ENCODE results near the gene NHLRC3.
"Not testable (repeated sequence)": the region's sequence is repeated elsewhere in the genome, so short reads cannot be mapped to it uniquely, and the experiment has no call there.

The NHLRC3 gene, protein sequence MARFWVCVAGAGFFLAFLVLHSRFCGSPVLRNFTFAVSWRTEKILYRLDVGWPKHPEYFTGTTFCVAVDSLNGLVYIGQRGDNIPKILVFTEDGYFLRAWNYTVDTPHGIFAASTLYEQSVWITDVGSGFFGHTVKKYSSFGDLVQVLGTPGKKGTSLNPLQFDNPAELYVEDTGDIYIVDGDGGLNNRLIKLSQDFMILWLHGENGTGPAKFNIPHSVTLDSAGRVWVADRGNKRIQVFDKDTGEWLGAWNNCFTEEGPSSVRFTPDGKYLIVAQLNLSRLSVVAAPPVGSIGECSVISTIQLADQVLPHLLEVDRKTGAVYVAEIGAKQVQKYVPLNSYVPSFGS

DNA sequence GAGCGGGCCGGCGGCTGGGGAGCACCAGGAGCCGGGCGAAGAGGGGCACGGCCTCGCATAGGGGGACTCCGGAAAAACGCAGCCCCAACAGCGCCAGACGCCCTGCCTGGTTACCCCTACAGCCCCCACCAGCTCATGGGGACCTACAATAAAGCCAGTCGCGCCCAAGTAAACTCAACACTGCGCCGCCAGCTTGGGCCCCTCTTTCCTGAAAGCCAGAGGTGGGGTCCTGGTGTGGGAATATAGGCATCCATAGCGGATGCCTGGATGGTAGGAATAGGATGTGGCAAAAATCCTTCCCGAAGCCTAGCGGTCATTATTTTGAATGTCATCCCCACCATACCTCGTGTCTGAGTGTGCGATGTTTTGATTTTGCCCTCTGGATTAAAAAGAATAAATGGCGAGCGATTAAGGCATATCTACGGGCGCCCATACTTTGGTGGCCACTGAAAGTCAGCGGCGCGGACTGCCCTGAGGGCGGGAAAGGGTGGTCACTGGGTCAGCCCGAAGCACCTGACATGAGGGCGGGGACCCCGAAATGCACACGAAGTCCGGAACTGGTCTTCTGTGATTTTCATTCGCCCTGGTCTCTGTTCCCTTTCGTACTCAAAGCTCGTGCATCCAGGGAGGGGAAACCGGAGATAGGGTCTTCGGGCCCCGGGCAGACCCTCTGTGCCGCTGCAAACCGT lies at the start of gene NHLRC3, which contains the start of gene PROSER1:
TSS of gene NHLRC3 (plus strand) at position 577 of the 689 bp plus-strand sequence. CDS start 184 bp downstream, outside the sequence.
TSS of gene PROSER1 (minus strand) at position 210 of the 689 bp plus-strand sequence. CDS start 847 bp downstream, outside the sequence.
- peak; percentile 70 for DNase-seq

DNA sequence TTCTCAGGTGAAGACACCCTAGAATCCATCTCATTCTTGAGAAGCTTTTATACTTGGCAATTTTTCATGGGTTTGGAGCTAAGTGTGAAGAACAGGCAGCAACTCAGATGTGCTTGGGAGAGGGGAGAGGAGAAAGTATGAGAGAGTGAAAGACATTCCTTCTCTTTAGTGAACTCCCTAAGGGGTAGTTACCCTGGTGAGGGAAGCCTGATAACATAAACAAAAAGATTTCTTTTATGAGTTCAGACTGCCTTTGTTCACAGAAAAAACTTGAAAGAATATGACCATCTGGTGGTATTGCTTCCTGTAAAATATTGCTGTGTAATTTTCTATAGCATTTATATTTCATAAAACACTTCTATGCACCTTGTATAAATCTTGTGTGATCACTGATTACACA lies 47.6 kb upstream of the NHLRC3 start, which contains the start of gene STOML3:
TSS of gene STOML3 (minus strand) at position 139 of the 400 bp plus-strand sequence. CDS start at position 29, 110 bp downstream.
- DNase-seq = no peak

DNA sequence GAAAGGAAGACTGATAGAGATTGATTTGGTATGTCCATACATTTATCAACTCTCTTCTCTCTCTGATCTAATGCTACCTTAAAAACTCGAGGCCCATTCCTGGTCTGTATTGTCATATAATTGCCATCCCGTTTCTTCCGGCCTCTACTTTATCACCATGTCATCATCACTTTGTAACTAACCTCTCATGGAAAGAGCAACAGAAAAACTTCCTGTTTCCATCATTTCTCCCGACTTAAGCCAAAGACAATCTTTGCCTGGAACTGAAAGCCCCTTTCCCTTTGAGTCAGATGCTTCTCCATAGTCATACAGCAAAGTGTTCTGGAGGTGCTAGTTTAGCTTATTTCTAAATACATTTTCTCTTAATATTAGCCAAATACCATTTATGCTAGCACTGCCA lies 44.9 kb upstream of the NHLRC3 start:
- DNase-seq = no peak

DNA sequence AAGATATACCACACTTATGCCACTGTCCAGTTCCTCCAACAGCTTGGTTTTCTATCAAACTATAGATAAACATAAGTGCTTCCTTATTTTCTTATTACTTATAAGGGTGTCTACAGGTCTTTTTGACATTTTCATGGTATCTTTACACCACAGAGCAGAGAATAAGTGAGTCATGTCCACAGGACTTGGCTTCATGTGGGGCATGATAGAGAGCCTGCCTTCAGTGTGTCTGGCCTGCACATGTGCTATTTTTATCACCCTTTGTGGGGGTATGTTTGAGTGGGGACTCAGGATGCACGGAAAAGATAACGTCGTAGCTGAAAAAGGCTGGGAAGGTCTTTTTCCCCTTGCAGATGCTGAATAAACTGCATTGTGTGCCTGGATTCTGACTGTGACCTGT lies 39.5 kb upstream of the NHLRC3 start:
- no peak for DNase-seq

DNA sequence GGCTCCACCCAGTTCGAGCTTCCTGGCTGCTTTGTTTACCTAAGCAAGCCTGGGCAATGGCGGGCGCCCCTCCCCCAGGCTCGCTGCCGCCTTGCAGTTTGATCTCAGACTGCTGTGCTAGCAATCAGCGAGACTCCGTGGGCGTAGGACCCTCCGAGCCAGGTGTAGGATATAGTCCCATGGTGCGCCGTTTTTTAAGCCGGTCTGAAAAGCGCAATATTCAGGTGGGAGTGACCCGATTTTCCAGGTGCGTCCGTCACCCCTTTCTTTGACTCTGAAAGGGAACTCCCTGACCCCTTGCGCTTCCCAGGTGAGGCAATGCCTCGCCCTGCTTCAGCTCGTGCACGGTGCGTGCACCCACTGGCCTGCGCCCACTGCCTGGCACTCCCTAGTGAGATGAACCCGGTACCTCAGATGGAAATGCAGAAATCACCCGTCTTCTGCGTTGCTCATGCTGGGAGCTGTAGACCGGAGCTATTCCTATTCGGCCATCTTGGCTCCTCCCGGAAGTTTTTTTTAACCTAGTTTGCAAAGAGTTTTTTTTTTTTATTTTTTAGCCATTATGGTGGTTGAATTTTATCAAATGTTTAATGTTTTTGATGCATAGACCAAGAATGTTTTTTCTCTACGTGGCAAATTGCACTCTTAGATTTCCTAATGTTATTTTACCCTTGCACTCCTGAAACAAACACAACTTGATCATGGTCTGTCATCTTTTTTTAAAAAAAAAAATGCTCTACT lies 31.7 kb upstream of the NHLRC3 start:
- not testable (repeated sequence) for DNase-seq

DNA sequence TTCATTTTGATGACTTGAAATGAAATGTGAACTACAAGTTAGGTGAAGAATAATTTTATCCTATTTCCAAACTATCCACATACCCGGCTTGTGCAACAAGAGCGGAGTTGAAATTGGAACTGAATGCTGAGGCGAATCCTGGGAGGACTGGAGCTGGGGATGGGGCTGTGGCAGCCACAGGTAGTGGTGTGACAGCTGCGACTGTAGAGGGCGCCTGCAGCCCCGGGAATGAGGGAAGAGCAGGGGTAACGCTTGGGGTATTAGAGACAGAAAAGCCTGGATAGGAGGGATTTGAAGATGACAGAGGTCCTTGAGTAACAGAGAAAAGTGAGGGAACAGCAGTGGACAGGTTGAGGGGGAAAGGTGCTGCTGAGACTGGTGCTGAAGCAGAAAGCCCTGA lies 25.6 kb upstream of the NHLRC3 start:
- DNase-seq = no peak

DNA sequence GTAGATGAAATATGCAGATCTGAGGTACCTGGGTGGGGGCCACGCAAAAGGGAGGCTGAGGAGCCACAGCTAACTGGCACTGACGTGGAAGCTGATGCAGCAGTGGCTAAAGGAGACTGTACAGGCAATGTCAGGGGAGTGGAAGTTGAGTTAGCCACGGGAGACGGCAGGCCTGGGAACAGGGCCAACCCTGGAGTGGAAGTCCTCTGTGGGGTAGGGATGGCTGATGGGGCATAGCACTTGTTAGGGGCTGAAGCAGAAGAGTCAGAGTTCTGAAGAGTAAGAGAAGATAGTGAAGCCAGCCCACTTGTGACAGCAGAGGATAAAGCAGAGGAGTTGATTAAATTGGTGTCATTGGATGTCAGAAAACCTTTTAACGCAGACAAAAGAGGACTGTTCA lies 24.8 kb upstream of the NHLRC3 start:
- no peak for DNase-seq

DNA sequence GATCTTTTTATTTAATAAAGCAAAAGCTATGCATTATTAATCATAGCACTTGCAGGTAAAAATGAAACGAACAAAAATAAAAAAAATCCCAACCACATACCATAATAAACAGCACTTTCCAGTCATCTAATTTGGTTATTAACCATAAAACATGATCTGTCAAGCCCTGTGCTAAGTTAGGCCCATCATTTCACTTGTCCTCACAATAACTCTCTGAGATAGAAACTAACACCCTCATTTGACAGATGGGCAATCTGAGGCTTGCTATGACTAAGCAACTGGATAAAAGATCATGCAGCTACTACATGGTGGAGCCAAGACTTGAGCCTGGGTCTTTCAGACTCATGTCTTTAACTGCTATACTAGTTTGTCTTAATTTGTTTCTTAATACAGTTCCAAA lies 22.2 kb upstream of the NHLRC3 start:
- DNase-seq = no peak

DNA sequence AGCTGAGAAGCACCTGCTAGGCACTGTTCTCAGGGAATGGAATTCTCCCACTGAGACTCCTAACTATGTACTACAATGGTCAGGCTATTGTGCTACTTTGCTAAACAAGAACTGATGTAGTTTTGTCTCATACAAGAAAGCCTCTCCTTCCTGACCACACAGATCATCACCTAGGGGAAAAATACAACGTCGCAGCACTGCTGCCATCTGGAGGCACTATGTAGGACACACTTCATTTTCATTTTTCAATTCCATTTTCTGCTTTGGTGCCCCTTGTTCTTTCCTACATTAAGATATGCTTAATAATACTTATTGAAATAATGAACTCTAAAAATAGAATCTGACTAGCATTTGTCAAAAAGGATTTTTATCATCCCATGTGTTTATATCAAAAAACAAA lies 21.5 kb upstream of the NHLRC3 start:
- no peak for DNase-seq

DNA sequence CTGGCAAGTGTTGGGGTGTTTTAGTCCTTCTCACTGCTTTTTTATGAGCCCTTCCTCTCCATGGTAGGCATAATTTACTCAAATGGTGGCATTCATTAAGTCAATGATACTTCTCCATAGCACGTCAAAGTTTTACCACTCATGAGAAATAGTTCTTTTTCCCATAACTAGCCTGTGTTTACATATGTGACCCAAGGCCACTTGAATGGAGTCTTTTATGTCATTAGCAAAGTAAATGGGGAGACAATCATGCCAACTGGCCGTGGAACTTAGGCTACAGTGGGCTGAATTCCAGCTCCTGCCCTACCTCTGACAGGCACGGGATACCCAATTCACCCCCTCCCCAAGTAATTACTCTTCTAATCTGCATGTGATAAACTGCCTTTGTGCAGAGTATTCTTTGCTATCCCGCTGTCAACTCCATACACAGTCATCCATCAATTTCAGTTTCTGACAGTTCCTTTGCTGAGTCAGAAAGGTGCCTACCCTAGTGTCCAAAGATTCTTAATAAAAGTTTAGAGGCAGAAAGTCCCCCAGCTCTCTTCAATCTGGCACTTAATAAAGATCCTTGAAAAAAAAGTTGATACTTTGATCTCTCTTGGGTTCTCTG lies 17.3 kb upstream of the NHLRC3 start:
- no peak for DNase-seq

DNA sequence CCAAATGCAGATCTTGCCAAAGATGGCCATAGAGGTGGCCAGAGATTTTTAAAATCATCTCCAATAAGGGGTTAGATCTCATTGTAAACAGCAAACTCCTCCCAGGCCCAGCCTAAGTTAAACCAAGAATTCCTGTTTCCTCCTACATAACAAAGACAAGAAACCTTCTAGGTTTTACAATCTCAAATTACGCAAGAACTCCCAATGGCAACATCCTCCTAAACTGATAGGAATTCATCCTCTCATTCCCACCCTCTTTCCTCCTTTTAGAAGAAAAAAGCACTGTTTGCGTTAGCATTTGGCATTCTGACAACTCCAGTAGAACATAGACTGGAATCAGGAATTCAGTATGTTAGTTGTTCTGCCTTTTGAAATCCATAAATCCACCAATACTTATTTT lies 14.9 kb upstream of the NHLRC3 start:
- no peak for DNase-seq

DNA sequence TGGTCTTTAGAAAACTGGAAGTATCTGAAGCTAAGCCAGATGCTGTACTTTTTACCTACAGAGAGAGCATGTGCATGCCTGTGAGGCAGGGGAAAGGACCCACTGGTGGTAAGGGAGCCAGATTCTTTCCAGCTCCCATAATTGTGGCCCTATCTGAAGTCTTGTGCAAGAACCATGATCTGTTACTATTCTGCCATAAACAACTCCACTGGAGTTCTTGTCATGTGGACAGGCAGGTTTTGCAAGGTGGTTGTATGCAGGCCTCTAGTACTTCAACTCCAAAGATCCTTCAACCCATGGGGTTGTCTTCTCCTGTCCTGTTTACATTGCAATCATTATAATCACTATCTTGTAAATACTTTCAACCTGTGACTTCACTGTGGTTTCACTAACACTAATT lies 14.5 kb upstream of the NHLRC3 start:
- no peak for DNase-seq

DNA sequence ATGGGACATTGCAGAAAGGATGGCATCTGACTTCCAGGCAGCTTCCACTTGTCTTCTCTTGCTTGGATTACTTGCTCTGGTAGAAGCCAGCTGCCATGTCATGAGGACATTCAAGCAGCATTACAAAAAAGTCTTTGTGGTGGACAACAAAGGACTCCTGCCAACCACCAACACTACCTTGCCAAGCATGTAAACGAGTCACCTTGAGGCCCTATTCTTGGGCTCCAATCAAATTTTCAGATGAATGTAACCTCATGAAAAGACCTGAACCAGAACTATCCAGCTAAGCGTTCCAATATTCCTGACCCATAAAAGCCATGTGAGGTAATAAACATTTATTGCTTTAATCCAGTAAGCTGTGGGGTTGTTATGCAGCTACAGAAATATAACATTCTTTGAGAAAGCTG lies 12.8 kb upstream of the NHLRC3 start:
- peak; percentile 17 for DNase-seq

DNA sequence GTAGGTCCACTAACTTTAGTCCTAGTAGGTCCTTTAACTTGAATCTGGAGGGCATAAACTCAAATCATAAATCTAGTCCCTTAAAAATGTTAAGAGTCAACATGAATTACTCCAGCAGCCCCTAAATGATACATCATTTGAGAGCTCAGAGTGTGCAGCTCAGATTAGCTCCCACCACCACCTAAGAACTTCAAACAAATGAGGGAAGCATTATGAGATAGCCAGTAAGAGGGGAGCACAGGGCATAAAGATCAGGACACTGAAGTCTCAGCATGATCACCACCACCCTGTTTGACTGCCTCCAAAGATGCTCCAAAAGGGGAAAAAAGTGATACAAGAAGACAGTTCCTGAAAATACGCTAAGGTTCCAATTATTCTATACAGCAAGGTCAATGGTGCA lies 6.1 kb upstream of the NHLRC3 start:
- no peak for DNase-seq

DNA sequence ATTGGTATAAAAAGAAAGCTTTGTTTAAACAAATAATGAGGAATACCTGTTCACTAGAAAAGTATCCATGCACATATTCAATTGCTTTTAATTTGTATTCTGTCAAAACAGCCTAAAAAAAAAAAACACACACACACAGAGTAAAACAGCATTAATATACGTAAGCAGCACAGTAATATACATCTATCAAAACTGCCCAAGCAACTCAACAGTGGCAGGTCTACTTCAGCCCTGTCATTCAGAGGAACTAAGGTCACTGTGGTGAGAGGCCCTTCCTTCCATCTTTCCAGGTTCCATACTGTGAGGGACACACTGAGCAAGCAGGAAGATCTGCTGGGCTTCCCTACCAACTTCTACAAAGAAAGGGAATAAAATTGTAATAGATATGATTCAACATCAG lies 4.2 kb upstream of the NHLRC3 start:
- DNase-seq = no peak

DNA sequence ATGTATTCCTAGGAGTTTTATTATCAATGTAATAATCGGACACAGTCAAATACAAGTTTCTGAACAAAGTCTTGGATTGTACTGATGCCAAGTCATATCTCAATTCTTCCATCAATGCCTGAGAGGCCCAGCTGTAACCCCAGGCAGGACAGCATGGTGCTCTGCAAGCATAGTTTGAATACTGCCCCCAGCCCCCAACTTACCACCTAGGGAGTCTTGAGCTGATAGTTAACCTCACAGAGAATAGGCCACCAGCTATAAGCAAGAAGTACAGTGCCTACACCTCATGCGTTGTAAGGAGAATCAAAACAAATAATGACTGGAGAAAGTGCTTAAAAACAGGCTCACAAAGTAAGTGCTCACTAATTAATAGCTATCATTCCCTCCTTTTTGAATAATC lies 3.1 kb upstream of the NHLRC3 start:
- DNase-seq = no peak

DNA sequence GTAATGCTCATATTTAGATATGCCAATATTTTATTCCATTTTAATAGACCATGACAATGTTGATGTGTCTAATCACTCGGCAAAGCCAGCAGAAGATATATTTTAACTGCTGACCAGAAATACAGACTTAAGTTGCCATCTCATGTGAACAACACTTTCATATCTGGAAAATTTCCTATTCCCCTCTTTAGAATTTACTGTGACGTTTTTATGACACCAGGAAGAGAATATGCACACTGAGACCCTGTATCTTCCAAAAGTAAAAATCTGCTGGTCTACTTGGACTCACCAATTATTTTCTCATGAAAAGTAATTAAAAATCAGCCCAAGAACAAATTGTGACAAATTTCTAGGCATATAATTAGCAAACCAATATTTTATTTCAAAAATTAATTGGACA lies 2.5 kb upstream of the NHLRC3 start:
- DNase-seq = no peak

DNA sequence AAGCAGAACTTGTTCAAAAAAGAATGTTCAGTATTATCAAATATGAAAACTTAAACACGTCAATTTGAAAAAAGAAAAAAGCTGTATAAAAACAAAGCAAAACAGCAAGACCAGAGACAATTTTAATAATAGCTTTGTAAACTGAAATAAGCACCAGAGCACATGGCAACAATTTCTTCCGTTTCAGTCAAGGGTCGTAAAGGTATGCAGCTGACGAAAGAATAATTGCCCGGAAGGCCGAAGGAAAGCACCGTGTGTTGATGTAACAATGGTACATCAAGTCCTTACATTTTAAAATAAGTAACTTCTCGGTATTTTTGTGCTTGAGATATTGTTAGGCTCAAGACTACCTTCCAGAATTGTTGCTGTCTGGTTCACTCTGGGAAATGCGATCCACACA lies 2.0 kb upstream of the NHLRC3 start:
- DNase-seq = no peak

DNA sequence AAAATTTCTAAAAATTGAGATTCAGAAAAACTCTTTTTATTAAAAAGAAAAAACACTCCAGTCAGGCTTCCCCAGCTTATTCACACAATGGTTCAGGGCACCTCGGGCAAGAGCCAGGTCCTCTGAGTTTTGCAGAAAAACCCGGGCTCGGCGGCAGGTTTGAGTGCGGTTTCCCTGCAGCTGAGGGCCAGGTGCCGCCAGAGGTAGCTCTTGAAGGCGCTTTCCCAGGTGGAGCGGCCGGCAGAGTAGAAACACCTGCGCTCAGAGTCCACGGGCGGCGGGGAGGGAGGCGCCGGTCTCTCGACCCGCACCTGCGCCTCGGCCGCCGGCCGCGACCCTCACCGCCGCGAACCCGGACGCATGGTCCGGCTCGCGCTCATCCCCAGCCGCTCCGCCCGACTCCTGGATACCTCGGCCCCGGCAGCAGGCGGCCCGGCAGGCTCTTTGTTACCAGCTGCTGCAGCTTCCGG lies 811 bp upstream of the NHLRC3 start:
- DNase-seq = peak; percentile 46

DNA sequence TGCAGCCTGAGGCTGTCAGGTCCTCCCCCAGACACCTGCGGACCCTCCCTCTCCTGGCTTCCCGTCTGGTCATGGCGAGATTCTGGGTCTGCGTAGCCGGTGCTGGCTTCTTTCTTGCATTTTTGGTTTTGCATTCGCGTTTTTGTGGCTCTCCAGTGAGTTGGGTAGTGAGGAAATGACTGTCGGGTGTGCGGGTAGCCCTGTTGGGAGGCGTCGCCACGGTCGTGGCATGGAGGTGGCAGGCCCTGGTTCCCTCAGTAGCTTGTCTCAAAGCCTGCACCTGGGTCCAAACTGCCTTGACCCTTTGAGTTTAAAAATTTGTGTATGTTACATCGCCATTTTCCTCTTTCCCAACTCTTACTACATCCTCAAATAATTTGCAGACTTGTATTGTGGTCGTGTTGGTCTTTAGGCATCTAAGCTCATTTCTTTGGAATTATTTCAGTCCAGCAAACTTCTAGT lies 344 bp downstream of the NHLRC3 start:
- no peak for DNase-seq

DNA sequence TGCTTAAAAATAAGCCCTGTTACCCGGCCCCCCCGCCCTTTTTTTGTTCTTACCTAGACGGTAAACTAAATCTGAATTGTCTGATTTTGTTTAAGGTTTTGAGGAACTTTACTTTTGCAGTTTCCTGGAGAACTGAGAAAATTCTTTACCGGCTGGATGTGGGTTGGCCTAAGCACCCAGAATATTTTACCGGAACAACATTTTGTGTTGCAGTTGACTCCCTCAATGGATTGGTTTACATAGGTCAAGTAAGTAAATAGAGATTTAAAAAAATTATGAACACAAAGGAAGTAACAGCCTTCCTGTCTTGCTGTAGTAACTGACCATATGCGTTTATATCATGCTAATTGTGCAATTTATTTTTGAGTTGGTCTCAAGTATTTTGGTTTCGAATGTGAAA lies 785 bp downstream of the NHLRC3 start:
- no peak for DNase-seq

DNA sequence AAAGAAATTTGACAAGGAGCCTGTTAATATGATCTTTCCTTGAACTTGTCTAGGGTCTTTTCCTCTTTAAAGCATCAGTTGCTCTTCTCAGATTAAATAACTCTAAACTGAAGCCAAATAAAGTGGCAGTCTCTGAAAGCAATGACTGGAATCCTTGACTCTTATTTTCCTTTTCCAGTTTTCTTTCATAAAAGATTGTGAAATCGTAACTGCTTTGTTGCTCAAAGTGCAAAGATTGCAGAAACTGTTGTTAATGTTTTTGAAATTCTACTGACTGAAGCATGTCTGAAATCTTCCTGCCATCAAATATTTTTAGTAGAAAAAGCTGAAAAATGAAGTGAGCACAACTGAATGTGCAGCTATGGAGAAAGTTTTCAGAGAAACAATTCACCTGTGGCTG lies 1.9 kb downstream of the NHLRC3 start:
- DNase-seq = no peak

DNA sequence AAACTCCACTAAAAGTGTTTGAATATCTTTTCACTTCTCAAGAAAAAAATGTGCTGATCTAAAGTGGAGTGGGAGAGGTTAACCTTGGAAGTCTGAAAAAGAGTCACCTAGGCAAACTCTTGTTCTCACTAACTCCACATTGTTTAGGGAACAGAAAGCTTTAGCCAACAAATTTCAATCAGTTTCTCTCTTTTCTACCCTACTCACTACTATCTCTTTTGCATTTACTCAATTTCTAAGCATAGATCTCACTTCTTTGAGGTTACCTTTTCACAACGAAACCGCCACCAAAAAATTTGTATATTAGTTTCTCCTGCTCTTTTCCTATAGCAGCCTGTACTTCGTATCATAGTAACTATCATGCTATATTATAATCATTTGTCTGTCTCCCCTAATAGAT lies 6.3 kb downstream of the NHLRC3 start:
- DNase-seq = no peak

Measured in NCI-H2029 (cell line).